IMR-90 (cell line): ENCODE measurements around the gene COL28A1. TPM values are rescaled to one million over a fixed set of nuclear protein-coding genes. Genes with fewer than 3 reads are reported as not detected.

ENCODE experiments used
- ATAC-seq: fragments of 200-7000 bp; cut with Tn5 transposase; 2 replicates; pipeline ENCODE4 v1.9.1; 2020; ENCODE audit warnings: low read depth, mild to moderate bottlenecking, moderate library complexity
- BruUV-seq: library from RNA; stranded (reverse); fragments of 400-500 nt; replicated peaks from 2 replicates; lab custom pipeline; 2021; lab: Mats Ljungman, UMichigan
- CTCF ChIA-PET: fragments of 300-600 bp; formaldehyde crosslinking; extraction: SDS; loops from one replicate; lab custom pipeline; 2021; ENCODE audit warnings: antibody characterized with exemption; lab: Yijun Ruan, JAX
- POLR2A ChIA-PET: fragments of 300-600 bp; sonication (Branson Sonifier 250); formaldehyde crosslinking; loops from one replicate; lab custom pipeline; 2022; ENCODE audit warnings: antibody characterized with exemption; ENCODE audit not compliant: unreplicated experiment; lab: Charles Lee
- DNase-seq: peaks from one replicate; pipeline ENCODE4 v3.0.0; 2013
- H2AFZ ChIP-seq: replicated peaks from 2 replicates; pipeline ENCODE3; 2013; ENCODE audit warnings: low read length, mild to moderate bottlenecking; ENCODE audit not compliant: poor library complexity
- H2AK5ac ChIP-seq: 2 replicates; pipeline ENCODE4 v1.6.1; 2013; ENCODE audit warnings: low read depth, low read length, inconsistent platforms
- H2AK9ac ChIP-seq: replicated peaks from 2 replicates; pipeline ENCODE3; 2013; ENCODE audit warnings: mild to moderate bottlenecking, low read depth, low read length, moderate library complexity; ENCODE audit not compliant: poor library complexity
- H2BK120ac ChIP-seq: 2 replicates; pipeline ENCODE4 v1.6.1; 2013; ENCODE audit warnings: low read depth, low read length, inconsistent platforms
- H2BK15ac ChIP-seq: 3 replicates; pipeline ENCODE4 v1.6.1; 2013; ENCODE audit warnings: low read depth, low read length, inconsistent platforms
- H2BK20ac ChIP-seq: 2 replicates; pipeline ENCODE4 v1.6.1; 2013; ENCODE audit warnings: low read depth, mild to moderate bottlenecking, inconsistent platforms, low read length, moderate library complexity
- H2BK5ac ChIP-seq: 2 replicates; pipeline ENCODE4 v1.6.1; 2013; ENCODE audit warnings: mild to moderate bottlenecking, low read depth, low read length, inconsistent platforms; ENCODE audit not compliant: poor library complexity, severe bottlenecking
- H3K14ac ChIP-seq: replicated peaks from 2 replicates; pipeline ENCODE4 v1.6.1; 2013; ENCODE audit warnings: low read depth, low read length, inconsistent platforms
- H3K18ac ChIP-seq: 2 replicates; pipeline ENCODE4 v1.6.1; 2013; ENCODE audit warnings: low read depth, low read length, control low read depth
- H3K23ac ChIP-seq: 2 replicates; pipeline ENCODE4 v1.6.1; 2013; ENCODE audit warnings: low read depth, low read length, inconsistent platforms
- H3K27ac ChIP-seq: 2 replicates; pipeline ENCODE4 v1.5.1; 2013; ENCODE audit warnings: mild to moderate bottlenecking, control low read depth, low read length; ENCODE audit not compliant: insufficient read depth
- H3K27me3 ChIP-seq: 2 replicates; pipeline ENCODE4 v1.6.1; 2013; ENCODE audit warnings: low read length; ENCODE audit not compliant: control insufficient read depth, insufficient read depth
- H3K36me3 ChIP-seq: 2 replicates; pipeline ENCODE4 v1.6.1; 2013; ENCODE audit warnings: low read length, mixed read lengths; ENCODE audit not compliant: control insufficient read depth, insufficient read depth
- H3K4ac ChIP-seq: 2 replicates; pipeline ENCODE4 v1.6.1; 2013; ENCODE audit warnings: low read depth, low read length, inconsistent platforms
- H3K4me1 ChIP-seq: 2 replicates; pipeline ENCODE4 v1.6.1; 2013; ENCODE audit warnings: low read length, mixed read lengths; ENCODE audit not compliant: control insufficient read depth, insufficient read depth
- H3K4me2 ChIP-seq: 2 replicates; pipeline ENCODE4 v1.6.1; 2013; ENCODE audit warnings: low read depth, mild to moderate bottlenecking, control low read depth, low read length, moderate library complexity
- H3K4me3 ChIP-seq: 2 replicates; pipeline ENCODE4 v1.5.1; 2013; ENCODE audit warnings: low read depth, mild to moderate bottlenecking, control low read depth, low read length, moderate library complexity; ENCODE audit not compliant: insufficient read depth
- H3K56ac ChIP-seq: 2 replicates; pipeline ENCODE4 v1.6.1; 2013; ENCODE audit warnings: low read length, inconsistent platforms; ENCODE audit not compliant: insufficient read depth; ENCODE audit errors: extremely low read depth
- H3K79me1 ChIP-seq, 2 experiments: 2 replicates each; pipeline ENCODE4 v1.6.1; 2013; ENCODE audit warnings: low read length in 2 of 2, inconsistent platforms in 1 of 2, low read depth in 1 of 2
- H3K9ac ChIP-seq: 2 replicates; pipeline ENCODE4 v1.6.1; 2013; ENCODE audit warnings: low read depth, low read length, control low read depth
- H3K9me1 ChIP-seq: 2 replicates; pipeline ENCODE4 v1.6.1; 2013; ENCODE audit warnings: low read length, inconsistent platforms; ENCODE audit not compliant: insufficient read depth
- H3K9me3 ChIP-seq: 2 replicates; pipeline ENCODE4 v1.6.1; 2013; ENCODE audit warnings: low read length; ENCODE audit not compliant: control insufficient read depth, insufficient read depth
- H4K20me1 ChIP-seq: 2 replicates; pipeline ENCODE4 v1.6.1; 2013; ENCODE audit warnings: low read length, inconsistent platforms; ENCODE audit not compliant: insufficient read depth
- H4K5ac ChIP-seq: 2 replicates; pipeline ENCODE4 v1.6.1; 2013; ENCODE audit warnings: mild to moderate bottlenecking, low read depth, low read length, control low read depth
- H4K8ac ChIP-seq, 2 experiments: 2 replicates each; pipeline ENCODE4 v1.6.1; 2013; ENCODE audit warnings: low read depth in 2 of 2, low read length in 2 of 2, control low read depth in 1 of 2, inconsistent platforms in 1 of 2
- H4K91ac ChIP-seq: 2 replicates; pipeline ENCODE4 v1.6.1; 2013; ENCODE audit warnings: low read depth, low read length, inconsistent platforms; ENCODE audit not compliant: insufficient read depth
- BHLHE40 ChIP-seq: fragments of 150-350 bp; IDR thresholded peaks from 2 replicates; pipeline ENCODE4 v1.6.1; 2016; ENCODE audit warnings: mild to moderate bottlenecking, low read depth, low read length
- CEBPB ChIP-seq: IDR thresholded peaks from 2 replicates; pipeline ENCODE4 v1.6.1; 2012; ENCODE audit warnings: low read depth, low read length, improper control_type of control experiment
- CHD1 ChIP-seq: IDR thresholded peaks from 2 replicates; pipeline ENCODE4 v1.6.1; 2012; ENCODE audit warnings: low read depth, low read length, improper control_type of control experiment
- CTCF ChIP-seq: conservative IDR thresholded peaks from 2 replicates; pipeline ENCODE4 v1.5.1; 2012; ENCODE audit warnings: mild to moderate bottlenecking, low read depth, low read length, improper control_type of control experiment
- ELK1 ChIP-seq: fragments of 150-350 bp; IDR thresholded peaks from 2 replicates; pipeline ENCODE4 v1.6.1; 2016; ENCODE audit warnings: low read depth, mild to moderate bottlenecking, low read length, moderate library complexity, borderline replicate concordance
- FOS ChIP-seq: fragments of 150-350 bp; IDR thresholded peaks from 2 replicates; pipeline ENCODE4 v1.6.1; 2016; ENCODE audit warnings: low read depth, low read length
- MAFK ChIP-seq: IDR thresholded peaks from 2 replicates; pipeline ENCODE4 v1.6.1; 2012; ENCODE audit warnings: low read depth, low read length, improper control_type of control experiment
- MAZ ChIP-seq: IDR thresholded peaks from 2 replicates; pipeline ENCODE4 v1.6.1; 2012; ENCODE audit warnings: low read depth, mild to moderate bottlenecking, low read length, improper control_type of control experiment, moderate library complexity, borderline replicate concordance
- MXI1 ChIP-seq: IDR thresholded peaks from 2 replicates; pipeline ENCODE4 v1.6.1; 2012; ENCODE audit warnings: low read depth, mild to moderate bottlenecking, low read length, moderate library complexity, borderline replicate concordance
- NFE2L2 ChIP-seq: fragments of 150-350 bp; IDR thresholded peaks from 2 replicates; pipeline ENCODE4 v1.6.1; 2016; ENCODE audit warnings: low read depth, mild to moderate bottlenecking, low read length
- POLR2A ChIP-seq: IDR thresholded peaks from 2 replicates; pipeline ENCODE4 v1.6.1; 2012; ENCODE audit warnings: mild to moderate bottlenecking, low read depth, low read length
- RCOR1 ChIP-seq: IDR thresholded peaks from 2 replicates; pipeline ENCODE4 v1.6.1; 2012; ENCODE audit warnings: mild to moderate bottlenecking, low read length, improper control_type of control experiment; ENCODE audit not compliant: insufficient replicate concordance
- SMC3 ChIP-seq: fragments of 150-350 bp; IDR thresholded peaks from 2 replicates; pipeline ENCODE4 v1.6.1; 2016; ENCODE audit warnings: low read depth, mild to moderate bottlenecking, antibody characterized with exemption, low read length, moderate library complexity
- USF2 ChIP-seq: fragments of 150-350 bp; IDR thresholded peaks from 2 replicates; pipeline ENCODE4 v1.6.1; 2017; ENCODE audit warnings: mild to moderate bottlenecking, antibody characterized with exemption, low read length, low read depth
- WGBS, 2 experiments: methylation state at CpG; one replicate each; pipeline versions ENCODE4 v1.1.5 to v1.1.7; 2013; ENCODE audit warnings: missing lambda C conversion rate in 2 of 2; ENCODE audit not compliant: insufficient read length in 1 of 2; ENCODE audit errors: extremely low coverage in 2 of 2; 5-methylcytosine and 5-hydroxymethylcytosine counted together
- dilution Hi-C: fragments of 300-500 bp; cut with HindIII; formaldehyde crosslinking; loops from one replicate; pipeline ENCODE4 v1.14.3; 2018; ENCODE audit warnings: low sequenced_read_pairs; ENCODE audit not compliant: unreplicated experiment
- in situ Hi-C: fragments of 300-500 bp; cut with MboI; formaldehyde crosslinking; loops from 3 replicates; pipeline ENCODE4 v1.14.3; 2019; ENCODE audit warnings: low sequenced_read_pairs, inconsistent platforms, mixed read lengths
- intact Hi-C: fragments of 100-400 bp; cut with micrococcal nuclease; formaldehyde crosslinking; loops from 2 replicates; pipeline ENCODE4 v1.10.0; 2022
- polyA plus RNA-seq, 3 experiments: library from polyadenylated mRNA; depleted of rRNA; stranded (reverse); fragments of >200 nt; gene quantifications; 2 replicates each; pipeline ENCODE4 v1.2.3, GENCODE V29; 2012; ENCODE audit warnings: low replicate concordance in 1 of 3
- total RNA-seq: library from RNA; depleted of rRNA; stranded (reverse); fragments of >200 nt; gene quantifications from 2 replicates; pipeline ENCODE4 v1.2.3, GENCODE V29; 2012

COL28A1 gene
- total and polyA plus RNA-seq, 2 of the 4 experiments (the other 2 are of a cell fraction) = under 0.01 to 0.05 TPM

GRCh38 chr7:7533831-7534430 lies 1.7 kb downstream of the COL28A1 start:
- no TSS peak for BruUV-seq
- Histone ChIP-seq H3K4me3 (no peak overlapping the region), H3K23ac (no peak overlapping the region), H4K5ac (no peak overlapping the region), H3K9ac (no peak overlapping the region), H4K20me1 (no peaks in the 10 kb centered on the region), H2AK9ac (no peak overlapping the region), H3K9me3 (no peaks in the 10 kb centered on the region), H3K36me3 (no peaks in the 10 kb centered on the region), H4K91ac (no peak overlapping the region), H3K4me2 (no peak overlapping the region), H2BK5ac (no peak overlapping the region), H3K27me3 (no peaks in the 10 kb centered on the region), H3K9me1 (no peaks in the 10 kb centered on the region), H2AK5ac (no peak overlapping the region), H3K4me1 (no peaks in the 10 kb centered on the region), H2BK15ac (no peak overlapping the region), H3K18ac (no peak overlapping the region), H3K79me1 (no peaks in the 10 kb centered on the region), H3K27ac (no peak overlapping the region), H3K56ac (no peak overlapping the region), H4K8ac (no peak overlapping the region), H3K14ac (no peak overlapping the region), H3K4ac (no peak overlapping the region), H2AFZ (no peak overlapping the region), H2BK20ac (no peak overlapping the region), H2BK120ac (no peak overlapping the region)
- ChIA-PET CTCF (interaction anchor here (0.6 to 1.7 kb wide), 2 partner anchors 33 to 109 kb away, joined by 4 to 5 read pairs; partner anchors contain the start of gene MIOS), POLR2A (no interaction called here)
- intact Hi-C loops = no loop called here
- in situ Hi-C loops = no loop called here
- ATAC-seq (no peak), DNase-seq (no peak)
- dilution Hi-C loops = no loop called here
- TF ChIP-seq SMC3 = no peak
- TF ChIP-seq BHLHE40 = no peak
- no peak for TF ChIP-seq CTCF
- no peak for TF ChIP-seq MAFK
- no peak for TF ChIP-seq NFE2L2
- no peak for TF ChIP-seq MXI1
- TF ChIP-seq RCOR1 = no peak
- TF ChIP-seq MAZ = no peak
- TF ChIP-seq CEBPB = no peak
- no peak for TF ChIP-seq FOS
- TF ChIP-seq CHD1 = no peak
- no peak for TF ChIP-seq USF2
- no peak for TF ChIP-seq POLR2A
- TF ChIP-seq ELK1 = no peak
- WGBS, 2 experiments = 80% methylated on average over 1 of the region's 3 CpGs; no CpG with 5 or more reads in 1 of the 2 experiments
